DOHH2 (cell line): ENCODE data around the gene CREB1.

Experiments
- H3F3A ChIP-seq: fragments of 200-600 bp; sonication (generic), shearing (Covaris generic); 2 replicates; pipeline ENCODE4 v1.6.0; 2016; ENCODE audit warnings: antibody characterized with exemption, mild to moderate bottlenecking; ENCODE audit not compliant: control insufficient read depth, insufficient read depth
- H3K27ac ChIP-seq: fragments of 200-600 bp; sonication (generic); 2 replicates; pipeline ENCODE4 v1.5.1; 2014; ENCODE audit warnings: low read depth, mild to moderate bottlenecking, low read length, moderate library complexity
- H3K27me3 ChIP-seq: fragments of 200-600 bp; sonication (generic); 2 replicates; pipeline ENCODE4 v1.6.1; 2014; ENCODE audit warnings: mild to moderate bottlenecking, low read length, mixed read lengths; ENCODE audit not compliant: control insufficient read depth
- H3K36me3 ChIP-seq: fragments of 200-600 bp; sonication (generic); 2 replicates; pipeline ENCODE4 v1.6.1; 2014; ENCODE audit warnings: mild to moderate bottlenecking, low read length, moderate library complexity, mixed read lengths; ENCODE audit not compliant: control insufficient read depth
- H3K4me1 ChIP-seq: fragments of 200-600 bp; sonication (generic); 2 replicates; pipeline ENCODE4 v1.6.1; 2014; ENCODE audit warnings: mild to moderate bottlenecking, low read length, mixed read lengths; ENCODE audit not compliant: control insufficient read depth
- H3K4me2 ChIP-seq: fragments of 200-600 bp; sonication (generic); 2 replicates; pipeline ENCODE4 v1.6.0; 2014; ENCODE audit warnings: mild to moderate bottlenecking, low read length, moderate library complexity
- H3K4me3 ChIP-seq: fragments of 200-600 bp; sonication (generic); 2 replicates; pipeline ENCODE4 v1.5.1; 2014; ENCODE audit warnings: mild to moderate bottlenecking, low read length, mixed read lengths
- H3K79me2 ChIP-seq: fragments of 200-600 bp; sonication (generic); 2 replicates; pipeline ENCODE4 v1.6.1; 2014; ENCODE audit warnings: mild to moderate bottlenecking, low read length, mixed read lengths; ENCODE audit not compliant: control insufficient read depth
- H3K9me2 ChIP-seq: fragments of 200-600 bp; sonication (generic); replicated peaks from 2 replicates; pipeline ENCODE4 v1.6.1; 2014; ENCODE audit warnings: mild to moderate bottlenecking, low read length, mixed read lengths; ENCODE audit not compliant: control insufficient read depth
- H3K9me3 ChIP-seq: fragments of 200-600 bp; sonication (generic); 2 replicates; pipeline ENCODE4 v1.6.1; 2014; ENCODE audit warnings: antibody characterized with exemption, low read length, mixed read lengths; ENCODE audit not compliant: control insufficient read depth, insufficient read depth
- H4K20me1 ChIP-seq: fragments of 200-600 bp; sonication (generic); 2 replicates; pipeline ENCODE4 v1.6.0; 2014; ENCODE audit warnings: low read depth, mild to moderate bottlenecking, antibody characterized with exemption, low read length, moderate library complexity; ENCODE audit not compliant: control insufficient read depth, insufficient read depth
- EZH2phosphoT487 ChIP-seq: fragments of 200-600 bp; sonication (generic); IDR thresholded peaks from 2 replicates; pipeline ENCODE4 v1.6.1; 2017; ENCODE audit warnings: borderline replicate concordance, mild to moderate bottlenecking, antibody characterized with exemption, low read length, moderate library complexity, mixed read lengths
- TF ChIP-seq, protein P1 (sequence below): fragments of 200-600 bp; sonication (generic); IDR thresholded peaks from one replicate; pipeline ENCODE4 v1.5.1; 2014; ENCODE audit warnings: antibody characterized with exemption, mild to moderate bottlenecking, low read depth, low read length; ENCODE audit not compliant: poor library complexity, severe bottlenecking

CREB1 gene

DNA sequence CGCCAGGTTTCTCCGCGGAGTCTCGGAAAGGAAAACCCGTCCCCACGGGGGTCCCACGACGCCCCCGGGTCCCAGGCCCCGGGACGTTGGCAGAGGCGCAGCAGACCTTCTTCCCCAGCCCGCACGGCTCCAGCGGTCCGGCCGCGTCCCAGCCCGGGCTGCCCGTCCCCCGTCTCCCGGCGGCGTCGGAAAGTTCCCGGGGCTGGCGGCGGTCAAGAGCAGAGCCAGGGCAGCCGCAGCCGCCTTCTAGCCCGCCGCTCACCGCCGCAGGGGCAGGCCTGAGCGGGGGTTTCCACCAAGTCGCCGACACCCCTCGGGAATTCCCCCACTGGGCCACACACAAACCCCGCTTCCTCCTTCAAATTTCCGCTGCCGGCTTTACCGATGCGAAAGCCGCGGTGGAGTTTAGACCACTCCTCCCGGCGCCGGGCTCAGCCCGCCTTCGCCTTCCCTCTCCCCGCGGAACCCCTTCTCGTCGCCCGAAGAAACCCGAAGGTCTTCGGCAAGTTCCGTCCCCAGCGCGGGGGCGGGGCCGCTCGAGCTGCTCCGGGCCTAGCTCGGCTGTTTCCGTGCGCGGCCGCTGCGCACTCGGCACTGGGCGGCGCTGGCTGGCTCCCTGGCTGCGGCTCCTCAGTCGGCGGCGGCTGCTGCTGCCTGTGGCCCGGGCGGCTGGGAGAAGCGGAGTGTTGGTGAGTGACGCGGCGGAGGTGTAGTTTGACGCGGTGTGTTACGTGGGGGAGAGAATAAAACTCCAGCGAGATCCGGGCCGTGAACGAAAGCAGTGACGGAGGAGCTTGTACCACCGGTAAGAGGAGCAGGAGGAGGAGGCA lies at the start of gene CREB1:
TSS of gene CREB1 (plus strand) at position 633 of the 830 bp plus-strand sequence. CDS start 25,674 bp downstream, outside the sequence.
- H3K9me2 ChIP-seq: no peaks in the 10 kb centered on the region
- H3K79me2 ChIP-seq: peaks cover 48% of the 10 kb centered on the region
- peak within 1 kb of the TSS; percentile 83 for H3K4me2 ChIP-seq
- no peak for TF ChIP-seq EZH2phosphoT487
- TF ChIP-seq, protein P1, sequence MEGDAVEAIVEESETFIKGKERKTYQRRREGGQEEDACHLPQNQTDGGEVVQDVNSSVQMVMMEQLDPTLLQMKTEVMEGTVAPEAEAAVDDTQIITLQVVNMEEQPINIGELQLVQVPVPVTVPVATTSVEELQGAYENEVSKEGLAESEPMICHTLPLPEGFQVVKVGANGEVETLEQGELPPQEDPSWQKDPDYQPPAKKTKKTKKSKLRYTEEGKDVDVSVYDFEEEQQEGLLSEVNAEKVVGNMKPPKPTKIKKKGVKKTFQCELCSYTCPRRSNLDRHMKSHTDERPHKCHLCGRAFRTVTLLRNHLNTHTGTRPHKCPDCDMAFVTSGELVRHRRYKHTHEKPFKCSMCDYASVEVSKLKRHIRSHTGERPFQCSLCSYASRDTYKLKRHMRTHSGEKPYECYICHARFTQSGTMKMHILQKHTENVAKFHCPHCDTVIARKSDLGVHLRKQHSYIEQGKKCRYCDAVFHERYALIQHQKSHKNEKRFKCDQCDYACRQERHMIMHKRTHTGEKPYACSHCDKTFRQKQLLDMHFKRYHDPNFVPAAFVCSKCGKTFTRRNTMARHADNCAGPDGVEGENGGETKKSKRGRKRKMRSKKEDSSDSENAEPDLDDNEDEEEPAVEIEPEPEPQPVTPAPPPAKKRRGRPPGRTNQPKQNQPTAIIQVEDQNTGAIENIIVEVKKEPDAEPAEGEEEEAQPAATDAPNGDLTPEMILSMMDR: peak; percentile 23
- H3K27ac ChIP-seq: peak within 1 kb of the TSS; percentile 88
- peaks cover 56% of the 10 kb centered on the region for H3K4me1 ChIP-seq
- peaks cover 3% of the 10 kb centered on the region; the same call in 1 of the 2 replicates for H4K20me1 ChIP-seq
- H3F3A ChIP-seq: peaks cover 5% of the 10 kb centered on the region; the same call in 1 of the 2 replicates
- H3K4me3 ChIP-seq: peak within 1 kb of the TSS; percentile 92
- H3K36me3 ChIP-seq: peaks cover 26% of the 10 kb centered on the region
- H3K27me3 ChIP-seq: no peaks in the 10 kb centered on the region
- H3K9me3 ChIP-seq: no peaks in the 10 kb centered on the region

DNA sequence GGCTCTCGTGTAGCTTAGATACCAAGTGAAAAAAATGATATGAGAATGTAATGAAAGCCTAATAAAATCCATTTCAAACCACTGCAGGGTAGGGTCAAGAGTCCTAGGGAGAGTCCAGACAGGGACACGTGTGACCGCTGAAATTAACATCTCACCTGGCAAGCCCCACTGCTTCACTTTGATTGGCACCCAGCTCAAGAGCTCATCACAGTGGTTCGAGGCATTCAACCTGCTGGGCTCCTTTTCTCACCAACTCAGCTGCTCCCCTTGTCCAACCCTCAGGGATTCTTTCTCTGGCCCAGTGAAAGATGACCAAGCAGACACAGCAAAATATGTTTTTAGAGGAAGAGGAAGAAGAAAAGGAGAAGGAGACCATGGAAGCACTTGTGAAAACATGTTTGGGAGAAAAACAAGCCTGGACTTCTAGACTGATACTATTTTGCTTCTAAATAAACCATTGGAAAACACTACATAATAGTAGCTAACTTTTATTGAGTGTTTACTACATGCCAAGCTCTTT lies 49.2 kb upstream of the CREB1 start:
- no peaks in the 10 kb centered on the region for H4K20me1 ChIP-seq
- peaks cover 36% of the 10 kb centered on the region for H3K27me3 ChIP-seq
- H3K27ac ChIP-seq: no peak overlapping the region
- H3F3A ChIP-seq: no peaks in the 10 kb centered on the region
- H3K9me3 ChIP-seq: no peaks in the 10 kb centered on the region
- H3K36me3 ChIP-seq: no peaks in the 10 kb centered on the region
- peaks cover 5% of the 10 kb centered on the region for H3K4me1 ChIP-seq
- no peaks in the 10 kb centered on the region for H3K79me2 ChIP-seq
- H3K9me2 ChIP-seq: no peaks in the 10 kb centered on the region
- H3K4me2 ChIP-seq: no peak overlapping the region
- no peak for TF ChIP-seq EZH2phosphoT487
- TF ChIP-seq, protein P1: no peak
- no peak overlapping the region for H3K4me3 ChIP-seq

DNA sequence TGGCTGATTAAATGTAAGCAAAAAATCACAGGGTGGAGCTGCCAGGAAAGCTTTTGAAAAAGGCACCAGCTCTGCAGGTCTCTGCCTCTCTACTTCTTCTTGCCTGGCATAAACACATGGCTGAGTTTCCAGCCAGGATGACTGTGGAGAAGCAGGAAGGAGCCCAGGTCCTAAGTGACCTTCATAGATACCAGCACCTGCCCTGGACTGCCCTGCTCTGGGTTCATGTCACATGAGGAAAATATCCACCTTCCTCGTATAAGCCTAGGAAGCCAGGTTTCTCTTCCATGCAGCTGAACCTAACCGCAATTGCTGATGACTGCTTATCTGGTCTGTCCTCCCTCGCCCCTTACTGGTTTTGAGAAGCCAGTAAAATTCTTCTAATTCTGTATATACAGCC lies 47.8 kb upstream of the CREB1 start:
- Histone ChIP-seq H3F3A (no peaks in the 10 kb centered on the region), H3K4me3 (no peak overlapping the region), H3K27me3 (peaks cover 35% of the 10 kb centered on the region), H3K4me1 (peaks cover 5% of the 10 kb centered on the region), H3K79me2 (no peaks in the 10 kb centered on the region), H3K36me3 (no peaks in the 10 kb centered on the region), H3K27ac (no peak overlapping the region), H3K9me3 (no peaks in the 10 kb centered on the region), H4K20me1 (no peaks in the 10 kb centered on the region), H3K4me2 (no peak overlapping the region), H3K9me2 (no peaks in the 10 kb centered on the region)
- TF ChIP-seq, protein P1: no peak
- TF ChIP-seq EZH2phosphoT487: no peak
